GM06990 (cell line): Measurements from ENCODE around the gene HTATSF1.

ENCODE experiments used
- DNase-seq: peaks from one replicate; pipeline ENCODE4 v3.0.0-alpha.2; 2011; ENCODE audit not compliant: insufficient read length; ENCODE audit errors: extremely low read depth
- H3K27me3 ChIP-seq: replicated peaks from 2 replicates; pipeline ENCODE4 v1.6.0; 2011; ENCODE audit warnings: low read length; ENCODE audit not compliant: control insufficient read depth, insufficient read depth
- H3K36me3 ChIP-seq: 2 replicates; pipeline ENCODE4 v1.5.1; 2011; ENCODE audit warnings: low read length; ENCODE audit not compliant: control insufficient read depth, insufficient read depth
- H3K4me3 ChIP-seq: replicated peaks from 2 replicates; pipeline ENCODE4 v1.5.1; 2011; ENCODE audit warnings: low read depth, mild to moderate bottlenecking, control low read depth, low read length
- CTCF ChIP-seq: IDR thresholded peaks from 2 replicates; pipeline ENCODE4 v1.5.1; 2011; ENCODE audit warnings: low read length, control low read depth, mild to moderate bottlenecking, inconsistent platforms; ENCODE audit not compliant: insufficient read depth, poor library complexity, severe bottlenecking

The HTATSF1 gene, protein sequence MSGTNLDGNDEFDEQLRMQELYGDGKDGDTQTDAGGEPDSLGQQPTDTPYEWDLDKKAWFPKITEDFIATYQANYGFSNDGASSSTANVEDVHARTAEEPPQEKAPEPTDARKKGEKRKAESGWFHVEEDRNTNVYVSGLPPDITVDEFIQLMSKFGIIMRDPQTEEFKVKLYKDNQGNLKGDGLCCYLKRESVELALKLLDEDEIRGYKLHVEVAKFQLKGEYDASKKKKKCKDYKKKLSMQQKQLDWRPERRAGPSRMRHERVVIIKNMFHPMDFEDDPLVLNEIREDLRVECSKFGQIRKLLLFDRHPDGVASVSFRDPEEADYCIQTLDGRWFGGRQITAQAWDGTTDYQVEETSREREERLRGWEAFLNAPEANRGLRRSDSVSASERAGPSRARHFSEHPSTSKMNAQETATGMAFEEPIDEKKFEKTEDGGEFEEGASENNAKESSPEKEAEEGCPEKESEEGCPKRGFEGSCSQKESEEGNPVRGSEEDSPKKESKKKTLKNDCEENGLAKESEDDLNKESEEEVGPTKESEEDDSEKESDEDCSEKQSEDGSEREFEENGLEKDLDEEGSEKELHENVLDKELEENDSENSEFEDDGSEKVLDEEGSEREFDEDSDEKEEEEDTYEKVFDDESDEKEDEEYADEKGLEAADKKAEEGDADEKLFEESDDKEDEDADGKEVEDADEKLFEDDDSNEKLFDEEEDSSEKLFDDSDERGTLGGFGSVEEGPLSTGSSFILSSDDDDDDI

DNA sequence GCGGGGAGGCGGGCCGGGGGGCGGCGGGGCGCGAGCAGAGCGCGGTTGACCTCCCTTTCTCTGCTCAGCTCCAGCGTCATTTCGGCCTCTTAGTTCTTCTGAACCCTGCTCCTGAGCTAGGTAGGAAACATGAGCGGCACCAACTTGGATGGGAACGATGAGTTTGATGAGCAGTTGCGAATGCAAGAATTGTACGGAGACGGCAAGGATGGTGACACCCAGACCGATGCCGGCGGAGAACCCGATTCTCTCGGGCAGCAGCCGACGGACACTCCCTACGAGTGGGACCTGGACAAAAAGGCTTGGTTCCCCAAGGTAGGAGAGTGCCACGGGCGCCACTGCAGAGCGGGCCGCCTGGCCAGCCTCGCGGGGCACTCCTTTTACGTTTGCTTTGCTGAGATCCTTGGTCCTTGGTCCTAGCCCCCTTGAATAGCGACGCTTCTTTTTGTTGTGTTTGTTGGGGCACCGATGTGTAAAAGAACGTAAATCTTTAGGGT lies at the start of gene HTATSF1:
TSS of gene HTATSF1 (plus strand) at position 37 of the 497 bp plus-strand sequence. CDS start at position 130, 93 bp downstream.
- H3K27me3 ChIP-seq, result no peaks in the 10 kb centered on the region
- no peak for DNase-seq
- TF ChIP-seq CTCF, result no peak
- no peaks in the 10 kb centered on the region for H3K36me3 ChIP-seq
- H3K4me3 ChIP-seq, result peak within 1 kb of the TSS; percentile 77

- Histone ChIP-seq H3K27me3 (no peaks in the 10 kb centered on the region), H3K36me3 (no peaks in the 10 kb centered on the region), H3K4me3 (no peak overlapping the region)
- TF ChIP-seq CTCF, result no peak
- DNase-seq, result no peak
These were observed 49.4 kb upstream of the HTATSF1 start for GRCh38 chrX:136447968-136448367.

DNA sequence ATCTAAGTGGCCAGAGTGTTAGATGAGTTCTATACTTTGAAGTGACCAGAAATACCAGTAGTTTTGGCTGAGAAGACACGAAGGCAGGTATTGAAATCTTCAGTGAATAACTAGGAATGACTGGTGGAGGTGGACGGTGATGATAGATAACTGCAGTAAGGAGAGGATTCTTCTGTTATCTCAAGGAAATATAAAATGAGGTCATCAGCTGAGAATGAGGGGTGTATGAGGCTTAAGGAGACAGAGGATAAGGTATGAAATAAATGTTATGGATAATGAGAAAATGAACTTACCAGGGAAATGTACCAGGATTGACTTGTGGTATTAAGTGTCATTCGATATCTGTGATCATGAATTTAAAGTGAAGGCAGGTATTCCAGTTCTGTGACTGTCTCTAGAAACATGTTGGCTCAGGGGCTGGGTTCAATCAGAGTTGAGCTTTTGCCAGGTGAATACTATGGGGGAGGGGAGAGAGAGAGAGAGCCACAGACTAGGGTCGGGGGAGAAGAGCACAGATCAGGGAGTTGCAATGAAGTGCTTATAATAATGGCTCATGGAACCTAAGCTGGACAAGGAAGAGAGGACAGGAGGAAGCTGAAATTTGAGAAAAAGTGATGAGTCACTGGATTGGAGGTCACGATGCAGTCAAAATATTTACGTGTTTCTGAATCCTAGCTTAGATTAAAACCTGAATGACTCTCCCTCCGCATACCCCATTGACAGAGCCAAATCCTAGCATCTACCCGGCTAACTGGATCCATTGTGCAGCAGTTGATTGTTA lies 47.2 kb upstream of the HTATSF1 start:
- no peaks in the 10 kb centered on the region for H3K27me3 ChIP-seq
- no peak overlapping the region for H3K4me3 ChIP-seq
- no peaks in the 10 kb centered on the region for H3K36me3 ChIP-seq
- DNase-seq, result no peak
- TF ChIP-seq CTCF, result no peak

DNA sequence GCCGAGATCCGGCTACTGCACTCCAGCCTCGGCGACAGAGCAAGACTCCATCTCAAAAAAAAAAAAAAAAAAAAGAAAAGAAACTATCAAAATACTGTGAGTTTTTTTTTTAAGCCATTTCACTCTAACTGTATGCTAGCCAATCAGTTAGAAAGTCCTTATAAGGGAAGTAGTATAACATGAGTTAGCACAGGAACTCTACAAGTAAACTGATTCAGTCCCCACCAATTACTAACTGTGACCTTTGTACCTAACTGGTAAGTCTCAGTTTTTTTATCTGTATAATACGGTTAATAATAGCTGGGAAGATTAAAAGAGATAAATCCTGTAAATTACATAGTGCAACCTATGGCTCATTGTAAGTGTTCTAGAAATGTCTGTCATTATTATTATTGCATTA lies 44.8 kb upstream of the HTATSF1 start:
- Histone ChIP-seq H3K27me3 (no peaks in the 10 kb centered on the region), H3K36me3 (no peaks in the 10 kb centered on the region), H3K4me3 (no peak overlapping the region)
- TF ChIP-seq CTCF, result no peak
- no peak for DNase-seq

DNA sequence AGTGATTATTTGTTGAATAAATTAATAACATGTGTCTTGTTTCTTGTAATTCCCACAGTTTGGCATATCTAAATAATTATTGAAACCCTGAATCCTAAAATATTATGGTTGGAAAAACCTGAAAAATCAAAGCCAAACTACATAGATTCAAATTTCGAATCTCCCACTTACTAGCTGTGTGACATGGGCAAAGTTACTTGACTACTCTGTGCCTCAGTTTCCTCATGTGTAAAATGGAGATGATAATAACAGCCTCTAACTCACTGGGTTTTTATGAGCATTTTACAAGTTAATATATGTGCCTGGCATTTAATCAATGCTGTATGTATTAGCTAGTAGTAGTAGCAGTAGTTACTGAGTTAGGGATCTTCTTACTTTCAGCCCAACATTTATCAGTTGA lies 44.3 kb upstream of the HTATSF1 start:
- no peaks in the 10 kb centered on the region for H3K36me3 ChIP-seq
- no peak overlapping the region for H3K4me3 ChIP-seq
- TF ChIP-seq CTCF, result no peak
- H3K27me3 ChIP-seq, result no peaks in the 10 kb centered on the region
- no peak for DNase-seq
